IMR-90 (cell line): ENCODE results near the gene EIF4A3. TPM values are rescaled to one million over a fixed set of nuclear protein-coding genes. Genes with fewer than 3 reads are reported as not detected.

ENCODE experiments used
- ATAC-seq: fragments of 200-7000 bp; cut with Tn5 transposase; 2 replicates; pipeline ENCODE4 v1.9.1; 2020; ENCODE audit warnings: low read depth, mild to moderate bottlenecking, moderate library complexity
- BruUV-seq: library from RNA; stranded (reverse); fragments of 400-500 nt; replicated peaks from 2 replicates; lab custom pipeline; 2021; lab: Mats Ljungman, UMichigan
- CTCF ChIA-PET: fragments of 300-600 bp; formaldehyde crosslinking; extraction: SDS; loops from one replicate; lab custom pipeline; 2021; ENCODE audit warnings: antibody characterized with exemption; lab: Yijun Ruan, JAX
- POLR2A ChIA-PET: fragments of 300-600 bp; sonication (Branson Sonifier 250); formaldehyde crosslinking; loops from one replicate; lab custom pipeline; 2022; ENCODE audit warnings: antibody characterized with exemption; ENCODE audit not compliant: unreplicated experiment; lab: Charles Lee
- DNase-seq: peaks from one replicate; pipeline ENCODE4 v3.0.0; 2013
- H2AFZ ChIP-seq: replicated peaks from 2 replicates; pipeline ENCODE3; 2013; ENCODE audit warnings: low read length, mild to moderate bottlenecking; ENCODE audit not compliant: poor library complexity
- H2AK5ac ChIP-seq: 2 replicates; pipeline ENCODE4 v1.6.1; 2013; ENCODE audit warnings: low read depth, low read length, inconsistent platforms
- H2AK9ac ChIP-seq: replicated peaks from 2 replicates; pipeline ENCODE3; 2013; ENCODE audit warnings: mild to moderate bottlenecking, low read depth, low read length, moderate library complexity; ENCODE audit not compliant: poor library complexity
- H2BK120ac ChIP-seq: 2 replicates; pipeline ENCODE4 v1.6.1; 2013; ENCODE audit warnings: low read depth, low read length, inconsistent platforms
- H2BK15ac ChIP-seq: 3 replicates; pipeline ENCODE4 v1.6.1; 2013; ENCODE audit warnings: low read depth, low read length, inconsistent platforms
- H2BK20ac ChIP-seq: 2 replicates; pipeline ENCODE4 v1.6.1; 2013; ENCODE audit warnings: low read depth, mild to moderate bottlenecking, inconsistent platforms, low read length, moderate library complexity
- H2BK5ac ChIP-seq: 2 replicates; pipeline ENCODE4 v1.6.1; 2013; ENCODE audit warnings: mild to moderate bottlenecking, low read depth, low read length, inconsistent platforms; ENCODE audit not compliant: poor library complexity, severe bottlenecking
- H3K14ac ChIP-seq: replicated peaks from 2 replicates; pipeline ENCODE4 v1.6.1; 2013; ENCODE audit warnings: low read depth, low read length, inconsistent platforms
- H3K18ac ChIP-seq: 2 replicates; pipeline ENCODE4 v1.6.1; 2013; ENCODE audit warnings: low read depth, low read length, control low read depth
- H3K23ac ChIP-seq: 2 replicates; pipeline ENCODE4 v1.6.1; 2013; ENCODE audit warnings: low read depth, low read length, inconsistent platforms
- H3K27ac ChIP-seq: 2 replicates; pipeline ENCODE4 v1.5.1; 2013; ENCODE audit warnings: mild to moderate bottlenecking, control low read depth, low read length; ENCODE audit not compliant: insufficient read depth
- H3K27me3 ChIP-seq: 2 replicates; pipeline ENCODE4 v1.6.1; 2013; ENCODE audit warnings: low read length; ENCODE audit not compliant: control insufficient read depth, insufficient read depth
- H3K36me3 ChIP-seq: 2 replicates; pipeline ENCODE4 v1.6.1; 2013; ENCODE audit warnings: low read length, mixed read lengths; ENCODE audit not compliant: control insufficient read depth, insufficient read depth
- H3K4ac ChIP-seq: 2 replicates; pipeline ENCODE4 v1.6.1; 2013; ENCODE audit warnings: low read depth, low read length, inconsistent platforms
- H3K4me1 ChIP-seq: 2 replicates; pipeline ENCODE4 v1.6.1; 2013; ENCODE audit warnings: low read length, mixed read lengths; ENCODE audit not compliant: control insufficient read depth, insufficient read depth
- H3K4me2 ChIP-seq: 2 replicates; pipeline ENCODE4 v1.6.1; 2013; ENCODE audit warnings: low read depth, mild to moderate bottlenecking, control low read depth, low read length, moderate library complexity
- H3K4me3 ChIP-seq: 2 replicates; pipeline ENCODE4 v1.5.1; 2013; ENCODE audit warnings: low read depth, mild to moderate bottlenecking, control low read depth, low read length, moderate library complexity; ENCODE audit not compliant: insufficient read depth
- H3K56ac ChIP-seq: 2 replicates; pipeline ENCODE4 v1.6.1; 2013; ENCODE audit warnings: low read length, inconsistent platforms; ENCODE audit not compliant: insufficient read depth; ENCODE audit errors: extremely low read depth
- H3K79me1 ChIP-seq, 2 experiments: 2 replicates each; pipeline ENCODE4 v1.6.1; 2013; ENCODE audit warnings: low read length in 2 of 2, inconsistent platforms in 1 of 2, low read depth in 1 of 2
- H3K9ac ChIP-seq: 2 replicates; pipeline ENCODE4 v1.6.1; 2013; ENCODE audit warnings: low read depth, low read length, control low read depth
- H3K9me1 ChIP-seq: 2 replicates; pipeline ENCODE4 v1.6.1; 2013; ENCODE audit warnings: low read length, inconsistent platforms; ENCODE audit not compliant: insufficient read depth
- H3K9me3 ChIP-seq: 2 replicates; pipeline ENCODE4 v1.6.1; 2013; ENCODE audit warnings: low read length; ENCODE audit not compliant: control insufficient read depth, insufficient read depth
- H4K20me1 ChIP-seq: 2 replicates; pipeline ENCODE4 v1.6.1; 2013; ENCODE audit warnings: low read length, inconsistent platforms; ENCODE audit not compliant: insufficient read depth
- H4K5ac ChIP-seq: 2 replicates; pipeline ENCODE4 v1.6.1; 2013; ENCODE audit warnings: mild to moderate bottlenecking, low read depth, low read length, control low read depth
- H4K8ac ChIP-seq, 2 experiments: 2 replicates each; pipeline ENCODE4 v1.6.1; 2013; ENCODE audit warnings: low read depth in 2 of 2, low read length in 2 of 2, control low read depth in 1 of 2, inconsistent platforms in 1 of 2
- H4K91ac ChIP-seq: 2 replicates; pipeline ENCODE4 v1.6.1; 2013; ENCODE audit warnings: low read depth, low read length, inconsistent platforms; ENCODE audit not compliant: insufficient read depth
- BHLHE40 ChIP-seq: fragments of 150-350 bp; IDR thresholded peaks from 2 replicates; pipeline ENCODE4 v1.6.1; 2016; ENCODE audit warnings: mild to moderate bottlenecking, low read depth, low read length
- CEBPB ChIP-seq: IDR thresholded peaks from 2 replicates; pipeline ENCODE4 v1.6.1; 2012; ENCODE audit warnings: low read depth, low read length, improper control_type of control experiment
- CHD1 ChIP-seq: IDR thresholded peaks from 2 replicates; pipeline ENCODE4 v1.6.1; 2012; ENCODE audit warnings: low read depth, low read length, improper control_type of control experiment
- MAZ ChIP-seq: IDR thresholded peaks from 2 replicates; pipeline ENCODE4 v1.6.1; 2012; ENCODE audit warnings: low read depth, mild to moderate bottlenecking, low read length, improper control_type of control experiment, moderate library complexity, borderline replicate concordance
- MXI1 ChIP-seq: IDR thresholded peaks from 2 replicates; pipeline ENCODE4 v1.6.1; 2012; ENCODE audit warnings: low read depth, mild to moderate bottlenecking, low read length, moderate library complexity, borderline replicate concordance
- NFE2L2 ChIP-seq: fragments of 150-350 bp; IDR thresholded peaks from 2 replicates; pipeline ENCODE4 v1.6.1; 2016; ENCODE audit warnings: low read depth, mild to moderate bottlenecking, low read length
- POLR2A ChIP-seq: IDR thresholded peaks from 2 replicates; pipeline ENCODE4 v1.6.1; 2012; ENCODE audit warnings: mild to moderate bottlenecking, low read depth, low read length
- RCOR1 ChIP-seq: IDR thresholded peaks from 2 replicates; pipeline ENCODE4 v1.6.1; 2012; ENCODE audit warnings: mild to moderate bottlenecking, low read length, improper control_type of control experiment; ENCODE audit not compliant: insufficient replicate concordance
- RFX5 ChIP-seq: IDR thresholded peaks from 2 replicates; pipeline ENCODE4 v1.8.0; 2012; ENCODE audit warnings: low read depth, mild to moderate bottlenecking, low read length, moderate library complexity
- SMC3 ChIP-seq: fragments of 150-350 bp; IDR thresholded peaks from 2 replicates; pipeline ENCODE4 v1.6.1; 2016; ENCODE audit warnings: low read depth, mild to moderate bottlenecking, antibody characterized with exemption, low read length, moderate library complexity
- WGBS, 2 experiments: methylation state at CpG; one replicate each; pipeline versions ENCODE4 v1.1.5 to v1.1.7; 2013; ENCODE audit warnings: missing lambda C conversion rate in 2 of 2; ENCODE audit not compliant: insufficient read length in 1 of 2; ENCODE audit errors: extremely low coverage in 2 of 2; 5-methylcytosine and 5-hydroxymethylcytosine counted together
- dilution Hi-C: fragments of 300-500 bp; cut with HindIII; formaldehyde crosslinking; loops from one replicate; pipeline ENCODE4 v1.14.3; 2018; ENCODE audit warnings: low sequenced_read_pairs; ENCODE audit not compliant: unreplicated experiment
- in situ Hi-C: fragments of 300-500 bp; cut with MboI; formaldehyde crosslinking; loops from 3 replicates; pipeline ENCODE4 v1.14.3; 2019; ENCODE audit warnings: low sequenced_read_pairs, inconsistent platforms, mixed read lengths
- intact Hi-C: fragments of 100-400 bp; cut with micrococcal nuclease; formaldehyde crosslinking; loops from 2 replicates; pipeline ENCODE4 v1.10.0; 2022
- polyA plus RNA-seq, 3 experiments: library from polyadenylated mRNA; depleted of rRNA; stranded (reverse); fragments of >200 nt; gene quantifications; 2 replicates each; pipeline ENCODE4 v1.2.3, GENCODE V29; 2012; ENCODE audit warnings: low replicate concordance in 1 of 3
- total RNA-seq: library from RNA; depleted of rRNA; stranded (reverse); fragments of >200 nt; gene quantifications from 2 replicates; pipeline ENCODE4 v1.2.3, GENCODE V29; 2012
- TF ChIP-seq, protein P1 (sequence below): fragments of 150-350 bp; IDR thresholded peaks from 2 replicates; pipeline ENCODE4 v1.6.1; 2017; ENCODE audit warnings: mild to moderate bottlenecking, antibody characterized with exemption, low read length, low read depth
- TF ChIP-seq, protein P2 (sequence below): conservative IDR thresholded peaks from 2 replicates; pipeline ENCODE4 v1.5.1; 2012; ENCODE audit warnings: mild to moderate bottlenecking, low read depth, low read length, improper control_type of control experiment
- TF ChIP-seq, protein P3 (sequence below): fragments of 150-350 bp; IDR thresholded peaks from 2 replicates; pipeline ENCODE4 v1.6.1; 2016; ENCODE audit warnings: low read depth, mild to moderate bottlenecking, low read length, moderate library complexity, borderline replicate concordance

The EIF4A3 gene
- total and polyA plus RNA-seq, 2 of the 4 experiments (the other 2 are of a cell fraction), result 85.3 to 97.1 TPM

GRCh38 chr17:80153004-80153403 lies 6.1 kb upstream of the EIF4A3 start:
- Histone ChIP-seq H3K14ac (no peak overlapping the region), H2AK9ac (no peak overlapping the region), H3K23ac (no peak overlapping the region), H3K9me1 (no peaks in the 10 kb centered on the region; the same call in 1 of the 2 replicates), H3K4me3 (no peak overlapping the region), H3K79me1 (peaks cover 9 to 35% of the 10 kb centered on the region in 2 experiments; a peak in 3 of 4 replicates), H3K4me1 (peaks cover 10% of the 10 kb centered on the region), H4K91ac (no peak overlapping the region), H2BK5ac (no peak overlapping the region), H2BK20ac (no peak overlapping the region), H4K5ac (no peak overlapping the region), H3K27ac (no peak overlapping the region), H2AK5ac (no peak overlapping the region), H3K56ac (no peak overlapping the region), H4K8ac (no peak overlapping the region), H3K9ac (no peak overlapping the region), H4K20me1 (no peaks in the 10 kb centered on the region), H2AFZ (no peak overlapping the region), H3K18ac (no peak overlapping the region), H3K36me3 (no peaks in the 10 kb centered on the region), H2BK15ac (no peak overlapping the region), H3K27me3 (no peaks in the 10 kb centered on the region), H3K4me2 (no peak overlapping the region), H3K9me3 (peaks cover 2% of the 10 kb centered on the region; the same call in 1 of the 2 replicates), H2BK120ac (no peak overlapping the region), H3K4ac (no peak overlapping the region)
- no peak for TF ChIP-seq MAZ
- TF ChIP-seq, protein P1, sequence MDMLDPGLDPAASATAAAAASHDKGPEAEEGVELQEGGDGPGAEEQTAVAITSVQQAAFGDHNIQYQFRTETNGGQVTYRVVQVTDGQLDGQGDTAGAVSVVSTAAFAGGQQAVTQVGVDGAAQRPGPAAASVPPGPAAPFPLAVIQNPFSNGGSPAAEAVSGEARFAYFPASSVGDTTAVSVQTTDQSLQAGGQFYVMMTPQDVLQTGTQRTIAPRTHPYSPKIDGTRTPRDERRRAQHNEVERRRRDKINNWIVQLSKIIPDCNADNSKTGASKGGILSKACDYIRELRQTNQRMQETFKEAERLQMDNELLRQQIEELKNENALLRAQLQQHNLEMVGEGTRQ, result no peak
- no peak for TF ChIP-seq POLR2A
- TF ChIP-seq MXI1, result no peak
- TF ChIP-seq, protein P2, sequence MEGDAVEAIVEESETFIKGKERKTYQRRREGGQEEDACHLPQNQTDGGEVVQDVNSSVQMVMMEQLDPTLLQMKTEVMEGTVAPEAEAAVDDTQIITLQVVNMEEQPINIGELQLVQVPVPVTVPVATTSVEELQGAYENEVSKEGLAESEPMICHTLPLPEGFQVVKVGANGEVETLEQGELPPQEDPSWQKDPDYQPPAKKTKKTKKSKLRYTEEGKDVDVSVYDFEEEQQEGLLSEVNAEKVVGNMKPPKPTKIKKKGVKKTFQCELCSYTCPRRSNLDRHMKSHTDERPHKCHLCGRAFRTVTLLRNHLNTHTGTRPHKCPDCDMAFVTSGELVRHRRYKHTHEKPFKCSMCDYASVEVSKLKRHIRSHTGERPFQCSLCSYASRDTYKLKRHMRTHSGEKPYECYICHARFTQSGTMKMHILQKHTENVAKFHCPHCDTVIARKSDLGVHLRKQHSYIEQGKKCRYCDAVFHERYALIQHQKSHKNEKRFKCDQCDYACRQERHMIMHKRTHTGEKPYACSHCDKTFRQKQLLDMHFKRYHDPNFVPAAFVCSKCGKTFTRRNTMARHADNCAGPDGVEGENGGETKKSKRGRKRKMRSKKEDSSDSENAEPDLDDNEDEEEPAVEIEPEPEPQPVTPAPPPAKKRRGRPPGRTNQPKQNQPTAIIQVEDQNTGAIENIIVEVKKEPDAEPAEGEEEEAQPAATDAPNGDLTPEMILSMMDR, result no peak
- no peak for TF ChIP-seq RCOR1
- TF ChIP-seq CHD1, result no peak
- TF ChIP-seq RFX5, result no peak
- TF ChIP-seq BHLHE40, result no peak
- TF ChIP-seq NFE2L2, result no peak
- TF ChIP-seq CEBPB, result no peak
- TF ChIP-seq SMC3, result no peak
- TF ChIP-seq, protein P3, sequence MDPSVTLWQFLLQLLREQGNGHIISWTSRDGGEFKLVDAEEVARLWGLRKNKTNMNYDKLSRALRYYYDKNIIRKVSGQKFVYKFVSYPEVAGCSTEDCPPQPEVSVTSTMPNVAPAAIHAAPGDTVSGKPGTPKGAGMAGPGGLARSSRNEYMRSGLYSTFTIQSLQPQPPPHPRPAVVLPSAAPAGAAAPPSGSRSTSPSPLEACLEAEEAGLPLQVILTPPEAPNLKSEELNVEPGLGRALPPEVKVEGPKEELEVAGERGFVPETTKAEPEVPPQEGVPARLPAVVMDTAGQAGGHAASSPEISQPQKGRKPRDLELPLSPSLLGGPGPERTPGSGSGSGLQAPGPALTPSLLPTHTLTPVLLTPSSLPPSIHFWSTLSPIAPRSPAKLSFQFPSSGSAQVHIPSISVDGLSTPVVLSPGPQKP, result no peak
- no peak for DNase-seq
- intact Hi-C loops (no loop called here), in situ Hi-C loops (no loop called here), dilution Hi-C loops (no loop called here)
- ChIA-PET POLR2A (no interaction called here), CTCF (no interaction called here)
- no TSS peak for BruUV-seq
- WGBS, 2 experiments, result 100% methylated on average over 1 of the region's 3 CpGs; no CpG with 5 or more reads in 1 of the 2 experiments
- no peak for ATAC-seq
